ENCODE results near the gene RBP4. TPM values are rescaled to one million over a fixed set of nuclear protein-coding genes. Genes with fewer than 3 reads are reported as not detected.

Gene RBP4
- polyA plus RNA-seq, 2 of the 4 experiments (the other 2 are of a cell fraction): 6.0 to 8.2 TPM

GRCh38 chr10:93554316-93554663, 46.7 kb downstream of the RBP4 start:
- FAIRE-seq (no peak), DNase-seq (ENCODE audit: low read depth in 1 of 2, low spot score in 1 of 2) (no peak), ATAC-seq (peak in 1 of 2 experiments; percentile 16; a peak in 3 of 6 replicates)
- peak overlapping the region in 1 of 2 experiments; percentile 71; a peak in 3 of 6 replicates for H3K27ac ChIP-seq
- no peak overlapping the region for H3K4me2 ChIP-seq
- H3K9me3 ChIP-seq: no peaks in the 10 kb centered on the region
- H3K4me1 ChIP-seq: peaks cover 34% of the 10 kb centered on the region
- ChIA-PET CTCF (interaction anchor here (0.6 to 10.6 kb wide), 35 partner anchors 9 to 605 kb away, joined by 3 to 131 read pairs (median 4); no protein-coding TSS in a partner anchor), POLR2A (interaction anchor here (1.3 kb wide), 1 partner anchor 12 kb away, joined by 6 read pairs; the partner anchor contains the start of gene FFAR4)
- no peak for TF ChIP-seq ZSCAN20 (CRISPR knock-in tag; IDR thresholded peaks at IDR 0.05)
- TF ChIP-seq ZC3H11A (IDR thresholded peaks at IDR 0.05): no peak
- TF ChIP-seq BCL3 (IDR thresholded peaks at IDR 0.05): no peak
- TF ChIP-seq HDAC2 (IDR thresholded peaks at IDR 0.05): no peak
- TF ChIP-seq FOXS1 (CRISPR knock-in tag; IDR thresholded peaks at IDR 0.05): no peak
- no peak for TF ChIP-seq HMGXB4 (CRISPR knock-in tag; IDR thresholded peaks at IDR 0.05; ENCODE audit: borderline replicate concordance)
- no peak for TF ChIP-seq ZNF302 (CRISPR knock-in tag; IDR thresholded peaks at IDR 0.05)
- TF ChIP-seq CTCF (IDR thresholded peaks at IDR 0.05): no peak
- no peak for TF ChIP-seq ZFP36 (IDR thresholded peaks at IDR 0.05; ENCODE audit: borderline replicate concordance, partially characterized antibody)
- TF ChIP-seq GATA3 (IDR thresholded peaks at IDR 0.05; ENCODE audit: borderline replicate concordance): no peak
- no peak for TF ChIP-seq HOXB13 (CRISPR knock-in tag; IDR thresholded peaks at IDR 0.05; ENCODE audit: low read depth)
- WGBS (ENCODE audit: missing lambda C conversion rate): 100% methylated on average over 1 of the region's 1 CpG
- no peak overlapping the region for H3K4me3 ChIP-seq

- peaks cover 39% of the 10 kb centered on the region for H3K4me1 ChIP-seq
- no peak overlapping the region for H3K4me3 ChIP-seq
- ChIA-PET POLR2A (interaction anchor here (1.3 kb wide), 1 partner anchor 12 kb away, joined by 6 read pairs; the partner anchor contains the start of gene FFAR4), CTCF (interaction anchor here (0.6 to 10.6 kb wide), 27 partner anchors 9 to 604 kb away, joined by 3 to 131 read pairs (median 4); no protein-coding TSS in a partner anchor)
- H3K4me2 ChIP-seq: no peak overlapping the region
- peak overlapping the region; percentile 11 to 71; a peak in 4 of 6 replicates for H3K27ac ChIP-seq
- no peaks in the 10 kb centered on the region for H3K9me3 ChIP-seq
- TF ChIP-seq HMGXB4 (CRISPR knock-in tag; IDR thresholded peaks at IDR 0.05; ENCODE audit: borderline replicate concordance) (no peak), CBX2 (IDR thresholded peaks at IDR 0.05; ENCODE audit: borderline replicate concordance, low read depth) (no peak), HDAC2 (IDR thresholded peaks at IDR 0.05) (no peak), RARB (CRISPR knock-in tag; IDR thresholded peaks at IDR 0.05) (no peak), JUN (IDR thresholded peaks at IDR 0.05) (no peak), CBX8 (IDR thresholded peaks at IDR 0.05) (no peak)
- FAIRE-seq (no peak), DNase-seq (ENCODE audit: low read depth in 1 of 2, low spot score in 1 of 2) (peak in 1 of 2 experiments; percentile 22), ATAC-seq (peak; percentile 25 to 49; a peak in 3 of 6 replicates)
- WGBS (ENCODE audit: missing lambda C conversion rate): 81% methylated on average over 8 of the region's 8 CpGs
These were observed 47.3 kb downstream of the RBP4 start for GRCh38 chr10:93553482-93554315.

Data from A549 (cell line).